ENCODE results near the gene CENPC.
"Not testable (repeated sequence)": the region's sequence is repeated elsewhere in the genome, so short reads cannot be mapped to it uniquely, and the experiment has no call there.

CENPC gene, protein sequence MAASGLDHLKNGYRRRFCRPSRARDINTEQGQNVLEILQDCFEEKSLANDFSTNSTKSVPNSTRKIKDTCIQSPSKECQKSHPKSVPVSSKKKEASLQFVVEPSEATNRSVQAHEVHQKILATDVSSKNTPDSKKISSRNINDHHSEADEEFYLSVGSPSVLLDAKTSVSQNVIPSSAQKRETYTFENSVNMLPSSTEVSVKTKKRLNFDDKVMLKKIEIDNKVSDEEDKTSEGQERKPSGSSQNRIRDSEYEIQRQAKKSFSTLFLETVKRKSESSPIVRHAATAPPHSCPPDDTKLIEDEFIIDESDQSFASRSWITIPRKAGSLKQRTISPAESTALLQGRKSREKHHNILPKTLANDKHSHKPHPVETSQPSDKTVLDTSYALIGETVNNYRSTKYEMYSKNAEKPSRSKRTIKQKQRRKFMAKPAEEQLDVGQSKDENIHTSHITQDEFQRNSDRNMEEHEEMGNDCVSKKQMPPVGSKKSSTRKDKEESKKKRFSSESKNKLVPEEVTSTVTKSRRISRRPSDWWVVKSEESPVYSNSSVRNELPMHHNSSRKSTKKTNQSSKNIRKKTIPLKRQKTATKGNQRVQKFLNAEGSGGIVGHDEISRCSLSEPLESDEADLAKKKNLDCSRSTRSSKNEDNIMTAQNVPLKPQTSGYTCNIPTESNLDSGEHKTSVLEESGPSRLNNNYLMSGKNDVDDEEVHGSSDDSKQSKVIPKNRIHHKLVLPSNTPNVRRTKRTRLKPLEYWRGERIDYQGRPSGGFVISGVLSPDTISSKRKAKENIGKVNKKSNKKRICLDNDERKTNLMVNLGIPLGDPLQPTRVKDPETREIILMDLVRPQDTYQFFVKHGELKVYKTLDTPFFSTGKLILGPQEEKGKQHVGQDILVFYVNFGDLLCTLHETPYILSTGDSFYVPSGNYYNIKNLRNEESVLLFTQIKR

DNA sequence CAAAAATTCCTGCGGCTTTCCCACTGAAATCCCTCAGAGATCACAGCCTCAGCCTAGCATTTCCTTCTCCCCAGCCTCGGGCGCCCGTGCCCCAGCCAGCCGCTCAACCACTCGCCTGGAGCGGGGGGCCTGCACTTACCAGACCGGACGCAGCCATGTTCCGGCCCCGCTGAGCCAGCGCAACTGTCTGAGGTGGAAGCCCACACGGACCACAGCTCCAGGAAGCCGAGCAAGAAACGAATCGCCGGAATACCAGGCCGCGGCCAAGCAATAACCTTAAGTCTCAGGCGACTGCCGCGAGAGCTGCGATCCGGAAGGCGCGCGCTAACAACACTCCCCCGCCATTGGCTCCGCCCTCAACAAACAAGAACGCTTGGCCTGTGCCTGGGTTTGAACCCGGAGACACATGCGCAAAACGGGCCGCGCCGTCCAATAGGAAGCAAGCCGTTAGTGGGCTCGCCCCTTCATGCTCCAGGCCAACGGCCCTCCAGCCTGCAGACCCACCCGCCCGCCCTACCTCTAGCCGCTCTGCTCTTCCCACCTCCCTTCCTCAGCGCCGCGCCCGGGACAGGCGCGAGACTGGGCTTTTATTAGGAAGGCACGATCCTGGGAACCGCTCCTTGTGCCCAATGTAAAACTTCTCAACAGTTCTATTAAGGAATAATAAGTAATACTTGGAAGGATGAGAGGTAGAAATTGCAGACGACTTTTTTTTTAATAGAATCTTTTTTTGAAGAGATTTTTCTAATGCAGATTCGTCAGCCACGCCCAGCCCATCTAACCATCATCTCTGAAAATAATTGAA, at the start of gene CENPC:
TSS of gene CENPC (minus strand) at position 305 of the 805 bp plus-strand sequence. CDS start at position 157, 148 bp downstream.
- peak; percentile 94 to 97 for DNase-seq

DNA sequence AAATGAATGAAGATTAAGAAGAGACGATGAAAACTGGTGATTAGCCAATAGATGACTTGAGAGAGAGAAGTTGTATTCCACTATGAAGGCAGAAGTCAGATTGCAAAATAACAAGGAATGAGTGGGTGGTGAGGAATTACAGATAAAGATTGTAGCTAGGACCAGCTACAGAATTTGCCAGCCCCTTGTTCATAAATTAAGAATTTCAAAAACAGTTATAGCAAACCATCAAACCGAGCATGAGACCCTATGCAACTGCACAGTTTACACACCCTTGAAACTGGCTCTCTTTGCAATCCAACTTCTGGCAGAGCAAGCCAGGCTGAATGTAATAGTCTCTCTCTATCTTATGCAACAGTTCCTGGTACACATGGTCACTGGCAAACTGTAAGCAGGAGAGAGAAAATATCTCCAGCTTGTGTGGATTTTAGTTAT, 48.5 kb upstream of the CENPC start:
- no peak for DNase-seq

DNA sequence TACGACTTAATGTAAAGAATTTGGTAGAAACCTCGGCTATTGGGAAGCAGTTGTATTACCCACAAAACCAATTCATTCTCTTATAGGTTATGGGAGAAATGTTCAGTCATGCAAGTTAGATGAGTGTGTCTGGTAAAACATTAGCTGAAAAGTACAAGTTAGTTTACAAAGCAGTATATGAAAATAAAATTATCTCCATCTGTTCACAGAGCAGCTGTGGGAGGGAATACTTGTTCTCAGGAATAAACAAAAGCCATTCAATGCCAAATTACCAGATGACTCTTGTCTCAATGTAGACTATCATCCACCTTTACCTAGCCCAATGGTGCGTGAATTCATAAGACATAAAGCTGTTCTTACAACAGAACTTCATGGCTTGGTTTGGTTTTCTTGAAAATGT, 41.9 kb upstream of the CENPC start:
- DNase-seq: no peak

GRCh38 chr4:67584496-67584895, 39.2 kb upstream of the CENPC start:
- DNase-seq: no peak

- DNase-seq: no peak
These were observed 36.6 kb upstream of the CENPC start for GRCh38 chr4:67581913-67582312.

DNA sequence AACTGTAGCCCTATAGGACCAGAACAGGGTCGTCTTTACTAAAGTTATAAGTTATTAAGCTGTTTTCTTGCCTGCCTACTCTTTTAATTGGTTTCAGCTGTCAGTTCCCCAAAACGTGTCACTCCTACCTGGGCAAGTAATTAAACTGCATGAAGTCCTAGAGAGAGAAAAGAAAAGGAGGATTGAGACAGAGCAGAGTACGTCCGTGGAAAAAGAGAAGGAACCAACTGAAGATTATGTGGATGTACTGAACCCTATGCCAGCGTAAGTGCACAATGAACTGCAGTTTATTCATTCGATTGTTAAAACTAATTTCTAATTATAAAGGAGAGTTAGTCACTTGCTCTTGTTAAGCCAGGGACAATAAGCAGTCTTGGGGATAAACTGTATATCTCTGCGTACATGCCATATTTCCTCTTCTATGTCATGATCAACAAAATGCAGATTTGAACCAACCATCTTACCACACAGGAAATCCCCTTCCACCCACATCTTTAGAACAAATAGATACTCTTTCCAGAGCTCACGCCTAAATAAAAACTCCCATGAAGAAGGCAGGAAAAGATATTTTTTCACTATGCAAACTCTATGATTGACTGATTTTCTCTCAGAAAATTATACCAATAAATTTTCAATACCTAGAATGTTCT, 36.0 kb upstream of the CENPC start:
- DNase-seq: no peak

- DNase-seq: peak in 1 of 2 experiments; percentile 18
These were observed 35.3 kb upstream of the CENPC start for GRCh38 chr4:67580577-67580976.

- DNase-seq: no peak
These were observed 31.2 kb upstream of the CENPC start for GRCh38 chr4:67576538-67576937.

DNA sequence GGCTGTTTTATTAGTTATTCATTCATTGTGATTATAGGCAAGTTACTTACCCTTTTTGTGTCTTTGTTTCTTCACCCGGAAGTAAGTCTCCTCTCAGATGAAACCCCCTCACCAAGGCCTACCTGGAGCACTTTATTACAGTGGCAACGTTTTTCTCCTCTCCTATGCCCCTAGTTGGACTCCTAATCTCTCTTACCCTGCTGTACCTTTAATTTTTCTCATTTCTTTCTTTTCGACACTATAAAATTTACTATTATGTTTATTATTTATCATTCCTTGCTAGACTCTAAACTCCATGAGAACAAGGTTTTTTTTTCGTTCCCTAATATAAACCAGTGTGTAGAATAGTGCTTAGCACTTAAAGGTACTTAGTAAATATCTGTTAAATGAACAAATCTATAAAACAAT, 30.8 kb upstream of the CENPC start:
- DNase-seq: no peak

- DNase-seq: no peak
These were observed 30.1 kb upstream of the CENPC start for GRCh38 chr4:67575232-67576058.

DNA sequence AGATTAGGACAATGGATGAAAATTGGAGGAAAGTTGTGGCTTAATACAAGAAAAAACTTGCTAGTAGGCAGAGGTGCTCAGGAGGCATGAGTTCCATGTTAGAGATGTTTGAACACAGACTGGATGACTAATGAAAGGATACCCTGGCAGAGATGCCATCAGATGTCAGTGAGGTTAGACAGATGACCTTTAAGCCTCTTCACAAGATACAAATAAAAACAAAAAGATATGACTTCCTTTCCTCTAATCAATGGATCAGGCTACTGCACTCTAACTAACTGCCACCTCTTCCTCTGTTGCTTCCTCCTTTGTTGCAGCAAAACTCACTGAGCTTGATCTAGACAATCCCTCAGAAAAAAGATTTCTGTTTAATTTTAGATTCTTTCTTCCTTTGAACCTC, 27.9 kb upstream of the CENPC start:
- DNase-seq: no peak

DNA sequence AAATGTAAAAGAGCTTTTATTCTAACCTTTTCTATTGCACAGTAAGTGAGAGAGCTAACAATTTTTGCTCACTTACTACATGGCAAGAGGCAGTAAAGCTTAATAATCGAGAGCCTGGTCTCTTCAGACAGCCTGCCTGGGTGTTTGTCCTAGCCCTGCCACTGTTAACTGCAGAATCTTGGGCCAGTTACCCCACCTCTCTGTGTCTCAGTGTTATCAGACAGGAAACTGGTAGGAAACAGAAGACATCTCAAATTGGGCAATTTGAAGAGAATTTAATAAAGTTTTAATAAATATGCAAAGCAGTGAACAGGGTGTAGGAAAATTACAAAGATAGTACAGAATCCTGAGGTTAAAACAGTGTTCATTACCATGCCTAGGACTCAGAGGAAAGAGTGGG, 26.7 kb upstream of the CENPC start:
- DNase-seq: no peak

DNA sequence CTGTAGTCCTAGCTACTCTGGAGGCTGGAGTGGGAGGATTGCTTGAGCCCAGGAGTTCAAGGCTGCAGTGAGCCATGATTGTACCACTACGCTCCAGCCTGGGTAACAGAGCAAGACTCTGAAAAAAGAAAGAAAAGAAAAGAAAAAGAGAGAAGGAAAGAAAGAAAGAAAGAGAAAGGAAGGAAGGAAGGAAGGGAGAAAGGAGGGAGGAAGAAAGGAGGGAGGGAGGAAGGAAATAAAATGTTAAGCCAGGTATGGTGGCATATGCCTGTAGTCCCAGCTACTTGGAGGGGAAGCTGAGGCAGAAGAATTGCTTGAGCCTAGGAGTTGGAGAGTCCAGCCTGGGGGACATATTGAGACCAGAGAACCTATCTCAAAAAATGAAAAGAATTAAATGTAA, 25.2 kb upstream of the CENPC start:
- DNase-seq: no peak

DNA sequence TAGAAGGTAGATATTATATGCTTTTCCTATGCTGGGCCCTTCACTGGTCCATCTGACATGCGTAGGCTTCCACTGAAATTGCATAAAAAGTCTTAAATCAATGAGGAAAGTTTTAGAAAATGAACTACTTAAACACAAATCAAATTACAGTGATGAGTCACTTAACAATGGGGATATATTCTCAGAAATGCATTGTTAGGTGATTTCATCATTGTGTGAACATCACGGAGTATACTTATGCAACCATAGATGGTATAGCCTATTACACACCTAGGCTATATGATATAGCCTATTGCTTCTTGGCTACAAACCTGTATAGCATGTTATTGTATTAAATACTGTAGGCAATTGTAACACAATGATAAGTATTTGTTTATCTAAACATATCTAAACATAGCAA, 23.5 kb upstream of the CENPC start:
- no peak for DNase-seq

DNA sequence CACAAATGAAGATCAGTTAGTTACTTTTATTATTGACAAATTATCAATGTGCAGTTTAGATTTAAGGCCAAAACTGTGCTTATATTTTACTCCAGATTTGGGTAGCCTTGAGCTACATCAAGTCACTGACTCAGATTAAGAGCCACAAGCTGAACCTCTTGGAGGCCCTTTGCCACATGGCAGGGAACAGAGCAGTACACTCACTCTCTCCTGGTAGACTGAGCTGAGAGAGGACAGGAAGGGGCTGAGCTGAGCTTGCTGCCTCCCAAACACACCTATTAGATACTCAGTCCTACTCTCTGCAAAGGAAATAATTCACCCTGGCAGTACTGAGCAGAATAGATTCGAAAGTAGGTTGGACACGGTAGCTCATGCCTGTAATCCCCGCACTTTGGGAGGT, 21.0 kb upstream of the CENPC start:
- DNase-seq: no peak

- no peak for DNase-seq
These were observed 20.0 kb upstream of the CENPC start for GRCh38 chr4:67565284-67565683.

- no peak for DNase-seq
These were observed 13.2 kb upstream of the CENPC start, which contains the start of gene STAP1 for GRCh38 chr4:67558493-67558892. TSS of gene STAP1 (plus strand) at chr4:67558727. CDS start at chr4:67558810, 83 bp downstream.

DNA sequence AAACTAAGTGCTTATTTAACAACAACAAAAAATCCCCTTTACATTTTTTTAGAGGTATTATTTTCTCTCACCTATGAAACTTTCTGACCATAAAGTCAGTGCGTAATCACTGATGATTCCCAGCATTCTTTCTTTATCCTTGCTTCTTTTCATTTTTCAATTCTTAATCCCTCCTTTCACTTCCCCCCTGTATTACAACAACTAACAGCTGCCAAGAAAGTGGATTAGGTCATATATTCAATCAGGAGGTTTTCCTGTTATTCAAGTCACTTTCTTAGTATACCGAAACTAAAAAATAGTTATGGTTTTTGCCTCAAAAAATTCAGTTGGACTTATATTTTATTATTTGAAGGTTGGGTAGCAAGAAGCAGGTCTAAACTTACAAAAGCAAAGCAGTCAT, 11.1 kb upstream of the CENPC start:
- no peak for DNase-seq

GRCh38 chr4:67555447-67555846, 10.1 kb upstream of the CENPC start:
- no peak for DNase-seq

GRCh38 chr4:67554096-67554495, 8.8 kb upstream of the CENPC start:
- no peak for DNase-seq

GRCh38 chr4:67552146-67552792, 7.0 kb upstream of the CENPC start:
- DNase-seq: not testable (repeated sequence)

Data from activated CD4-positive, alpha-beta T cell treated with anti-CD3 and anti-CD28 coated beads, Interleukin-2, amount 50 U/mL, for 48 hours (primary cell).